Measurements from ENCODE around the gene FOXP1. TPM values are rescaled to one million over a fixed set of nuclear protein-coding genes. Genes with fewer than 3 reads are reported as not detected.

The FOXP1 gene
- total and polyA plus RNA-seq, 2 donors from 2014 or later, result 6.7 to 87.2 TPM

GRCh38 chr3:71226565-71227269 lies 356.8 kb downstream of the FOXP1 start:
- no peaks in the 10 kb centered on the region for H3K9me3 ChIP-seq (ENCODE audit: control insufficient read depth in 2 of 3, insufficient read depth in 1 of 3, low read length in 3 of 3)
- DNase-seq (peak in 1 of 5 donors; percentile 53), FAIRE-seq (no peak)
- intact Hi-C loops (cut with DNase I), result no loop called here
- TF ChIP-seq, protein P1, sequence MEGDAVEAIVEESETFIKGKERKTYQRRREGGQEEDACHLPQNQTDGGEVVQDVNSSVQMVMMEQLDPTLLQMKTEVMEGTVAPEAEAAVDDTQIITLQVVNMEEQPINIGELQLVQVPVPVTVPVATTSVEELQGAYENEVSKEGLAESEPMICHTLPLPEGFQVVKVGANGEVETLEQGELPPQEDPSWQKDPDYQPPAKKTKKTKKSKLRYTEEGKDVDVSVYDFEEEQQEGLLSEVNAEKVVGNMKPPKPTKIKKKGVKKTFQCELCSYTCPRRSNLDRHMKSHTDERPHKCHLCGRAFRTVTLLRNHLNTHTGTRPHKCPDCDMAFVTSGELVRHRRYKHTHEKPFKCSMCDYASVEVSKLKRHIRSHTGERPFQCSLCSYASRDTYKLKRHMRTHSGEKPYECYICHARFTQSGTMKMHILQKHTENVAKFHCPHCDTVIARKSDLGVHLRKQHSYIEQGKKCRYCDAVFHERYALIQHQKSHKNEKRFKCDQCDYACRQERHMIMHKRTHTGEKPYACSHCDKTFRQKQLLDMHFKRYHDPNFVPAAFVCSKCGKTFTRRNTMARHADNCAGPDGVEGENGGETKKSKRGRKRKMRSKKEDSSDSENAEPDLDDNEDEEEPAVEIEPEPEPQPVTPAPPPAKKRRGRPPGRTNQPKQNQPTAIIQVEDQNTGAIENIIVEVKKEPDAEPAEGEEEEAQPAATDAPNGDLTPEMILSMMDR (IDR thresholded peaks at IDR 0.05; ENCODE audit: borderline replicate concordance, extremely low read depth, insufficient read depth), result no peak
- H3K9ac ChIP-seq (ENCODE audit: low read length in 3 of 3), result no peak overlapping the region
- H3K27ac ChIP-seq (ENCODE audit: low read depth in 2 of 2, low read length in 2 of 2), result no peak overlapping the region
- H3K4me1 ChIP-seq (ENCODE audit: control insufficient read depth in 2 of 3, insufficient read depth in 2 of 3, low read depth in 1 of 3, low read length in 3 of 3), result no peaks in the 10 kb centered on the region
- H3K36me3 ChIP-seq (ENCODE audit: control insufficient read depth in 2 of 3, insufficient read depth in 3 of 3, low read length in 3 of 3), result no peaks in the 10 kb centered on the region
- H3K27me3 ChIP-seq (ENCODE audit: control insufficient read depth, insufficient read depth, low read length), result no peaks in the 10 kb centered on the region
- peak overlapping the region in 1 of 3 donors; percentile 30 for H3K4me3 ChIP-seq (ENCODE audit: low read length in 3 of 3)

DNA sequence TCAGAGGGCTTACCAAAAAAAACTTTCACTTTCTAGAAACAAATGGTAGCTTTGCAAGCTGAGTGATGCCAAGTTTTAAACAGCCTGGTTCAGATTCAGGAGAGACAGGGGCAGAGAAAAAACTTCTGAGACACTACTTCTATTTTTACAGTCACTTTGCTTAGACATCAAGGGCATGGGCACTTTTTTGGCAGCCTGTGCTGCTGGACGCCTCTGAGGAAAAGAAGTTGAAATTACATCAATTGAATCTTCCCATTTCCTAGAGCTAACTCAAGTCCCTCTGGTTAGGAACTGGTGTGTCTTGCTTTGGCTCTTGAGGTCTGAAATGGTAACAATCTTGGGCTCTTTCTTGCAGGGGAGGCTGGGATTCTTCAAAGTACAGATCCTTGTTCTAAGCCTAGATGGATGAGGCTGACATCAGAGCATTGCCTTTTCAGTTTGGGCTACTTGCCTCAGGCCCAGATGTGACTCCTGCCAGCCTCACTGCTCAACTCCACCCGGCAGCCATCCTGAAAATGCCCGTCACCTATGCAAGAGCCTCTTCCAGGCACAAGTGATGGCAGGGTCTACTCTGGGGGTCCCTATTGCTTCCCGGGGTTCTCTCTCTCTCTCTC lies 357.5 kb downstream of the FOXP1 start:
- TF ChIP-seq, protein P1 (IDR thresholded peaks at IDR 0.05; ENCODE audit: borderline replicate concordance, extremely low read depth, insufficient read depth), result no peak
- Histone ChIP-seq H3K36me3 (ENCODE audit: control insufficient read depth in 2 of 3, insufficient read depth in 3 of 3, low read length in 3 of 3) (no peaks in the 10 kb centered on the region), H3K4me1 (ENCODE audit: control insufficient read depth in 2 of 3, insufficient read depth in 2 of 3, low read depth in 1 of 3, low read length in 3 of 3) (no peaks in the 10 kb centered on the region), H3K4me3 (ENCODE audit: low read length in 3 of 3) (no peak overlapping the region), H3K9ac (ENCODE audit: low read length in 3 of 3) (no peak overlapping the region), H3K9me3 (ENCODE audit: control insufficient read depth in 2 of 3, insufficient read depth in 1 of 3, low read length in 3 of 3) (peaks cover 0 to under 1% (median 0%) of the 10 kb centered on the region in 3 donors), H3K27ac (ENCODE audit: low read depth in 2 of 2, low read length in 2 of 2) (no peak overlapping the region), H3K27me3 (ENCODE audit: control insufficient read depth, insufficient read depth, low read length) (no peaks in the 10 kb centered on the region)
- FAIRE-seq (no peak), DNase-seq (peak in 1 of 5 donors; percentile 53)
- intact Hi-C loops (cut with DNase I), result no loop called here

GRCh38 chr3:71225002-71225684 lies 358.4 kb downstream of the FOXP1 start:
- intact Hi-C loops (cut with DNase I), result no loop called here
- H3K4me1 ChIP-seq (ENCODE audit: control insufficient read depth in 2 of 3, insufficient read depth in 2 of 3, low read depth in 1 of 3, low read length in 3 of 3), result no peaks in the 10 kb centered on the region
- H3K9ac ChIP-seq (ENCODE audit: low read length in 3 of 3), result no peak overlapping the region
- no peak for FAIRE-seq
- H3K36me3 ChIP-seq (ENCODE audit: control insufficient read depth in 2 of 3, insufficient read depth in 3 of 3, low read length in 3 of 3), result no peaks in the 10 kb centered on the region
- H3K27ac ChIP-seq (ENCODE audit: low read depth in 2 of 2, low read length in 2 of 2), result no peak overlapping the region
- H3K9me3 ChIP-seq (ENCODE audit: control insufficient read depth in 2 of 3, insufficient read depth in 1 of 3, low read length in 3 of 3), result peaks cover 0 to 2% (median 0%) of the 10 kb centered on the region in 3 donors
- H3K27me3 ChIP-seq (ENCODE audit: control insufficient read depth, insufficient read depth, low read length), result no peaks in the 10 kb centered on the region
- H3K4me3 ChIP-seq (ENCODE audit: low read length in 3 of 3), result no peak overlapping the region
- TF ChIP-seq, protein P1 (IDR thresholded peaks at IDR 0.05; ENCODE audit: borderline replicate concordance, extremely low read depth, insufficient read depth), result no peak
- DNase-seq, result no peak
